GM21717 (cell line): Measurements from ENCODE around the gene KLRK1.
"Not testable (repeated sequence)": the region's sequence is repeated elsewhere in the genome, so short reads cannot be mapped to it uniquely, and the experiment has no call there.

Experiments
- ATAC-seq: cut with Tn5 transposase; IDR thresholded peaks from one replicate; pipeline ENCODE4 v1.9.1; 2021; ENCODE audit warnings: mild to moderate bottlenecking, moderate library complexity; ENCODE audit not compliant: unreplicated experiment

Gene KLRK1

DNA sequence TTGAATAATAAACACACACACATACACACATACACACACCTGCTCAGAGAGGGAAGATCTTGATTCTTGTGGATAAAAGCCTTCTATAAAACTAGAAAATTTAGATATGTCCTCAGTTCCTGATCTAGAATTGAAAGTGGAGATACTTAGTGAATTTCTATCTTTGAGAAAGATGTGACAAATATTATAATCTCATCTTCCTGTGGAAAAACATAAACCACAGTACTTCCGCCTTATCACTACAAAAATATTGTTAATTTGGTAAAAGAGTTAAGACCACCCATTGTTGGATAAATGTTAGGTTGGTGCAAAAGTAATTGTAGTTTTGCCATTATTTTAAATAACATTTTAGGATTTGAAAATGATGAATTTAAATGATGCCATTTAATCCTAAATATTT, at the start of gene KLRK1:
TSS of gene KLRK1 (minus strand) at position 138 of the 400 bp plus-strand sequence. CDS start 1,231 bp downstream, outside the sequence.
- ATAC-seq: no peak

DNA sequence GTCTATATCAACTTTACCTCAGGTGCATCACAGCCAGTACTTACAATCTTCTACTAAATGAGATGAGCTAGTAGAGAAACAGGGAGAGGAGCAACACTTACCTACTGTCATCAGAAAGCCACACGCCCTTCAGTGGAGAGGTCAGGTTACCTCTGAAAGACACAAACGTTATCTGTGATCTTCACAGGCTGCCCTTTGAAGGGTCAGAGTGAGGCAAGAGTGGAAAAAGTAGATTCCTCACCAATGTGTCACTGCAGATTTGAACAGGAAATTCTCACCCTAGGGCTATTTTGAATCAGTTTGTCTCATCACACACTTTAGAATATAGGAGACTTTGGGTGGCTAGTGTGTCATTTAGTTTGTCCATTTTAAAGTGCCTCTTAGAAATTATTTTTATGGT, 47.8 kb upstream of the KLRK1 start:
- ATAC-seq: not testable (repeated sequence)

DNA sequence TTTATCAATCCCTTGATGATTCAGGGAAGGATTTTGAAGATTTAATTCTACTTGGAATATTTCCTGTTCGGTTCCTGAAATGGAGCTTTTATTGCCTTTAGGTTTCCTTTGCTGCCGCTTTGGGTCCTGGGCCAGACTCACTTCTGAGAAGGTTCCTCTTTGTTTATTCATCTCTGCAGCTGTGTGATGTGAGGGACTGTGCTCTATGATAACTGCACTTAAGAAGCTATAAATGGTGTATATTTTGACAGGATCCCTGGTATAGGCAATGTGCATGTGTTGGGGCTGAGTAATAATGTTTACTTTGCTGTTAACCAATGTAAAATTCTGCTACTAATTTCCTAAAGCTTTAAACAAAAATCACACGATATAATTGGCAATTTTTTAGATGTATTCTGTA, 46.0 kb upstream of the KLRK1 start, which contains the start of gene KLRC2:
TSS of gene KLRC2 (minus strand) at position 195 of the 400 bp plus-strand sequence. CDS start at position 171, 24 bp downstream.
- not testable (repeated sequence) for ATAC-seq

DNA sequence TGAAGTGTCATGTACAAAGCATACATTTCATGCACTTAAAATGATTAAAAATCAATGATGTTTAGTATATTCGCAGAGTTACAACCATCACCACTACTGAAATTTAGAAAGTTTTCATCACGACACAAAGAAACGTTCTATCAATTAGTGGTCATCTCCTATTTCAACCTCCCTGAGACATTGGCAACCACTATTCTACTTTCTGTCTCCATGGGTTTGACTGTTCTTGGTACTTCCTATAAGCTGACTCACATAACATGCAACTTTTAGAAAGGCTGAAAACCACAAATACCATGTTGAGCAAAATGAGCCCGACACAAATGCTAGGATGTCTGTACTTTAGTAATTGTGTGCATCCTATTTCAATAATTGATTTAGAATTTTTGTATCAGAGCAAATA, 40.8 kb upstream of the KLRK1 start:
- not testable (repeated sequence) for ATAC-seq

DNA sequence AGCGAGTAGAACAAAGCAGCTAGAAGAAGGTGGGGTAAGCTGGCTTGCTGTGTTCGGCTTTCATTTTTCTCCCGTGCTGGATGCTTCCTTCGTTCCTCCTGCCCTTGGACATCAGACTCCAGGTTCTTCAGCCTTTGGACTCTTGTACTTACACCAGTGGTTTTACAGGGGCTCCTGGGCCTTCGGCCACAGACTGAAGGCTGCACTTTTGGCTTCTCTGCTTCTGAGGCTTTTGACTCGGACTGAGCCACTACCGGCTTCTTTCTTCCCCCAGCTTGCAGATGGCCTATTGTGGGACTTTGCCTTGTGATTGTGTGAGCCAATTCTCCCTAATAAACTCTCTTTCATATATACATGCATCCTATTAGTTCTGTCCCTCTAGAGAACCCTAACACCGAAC, 36.1 kb upstream of the KLRK1 start:
- ATAC-seq: not testable (repeated sequence)

DNA sequence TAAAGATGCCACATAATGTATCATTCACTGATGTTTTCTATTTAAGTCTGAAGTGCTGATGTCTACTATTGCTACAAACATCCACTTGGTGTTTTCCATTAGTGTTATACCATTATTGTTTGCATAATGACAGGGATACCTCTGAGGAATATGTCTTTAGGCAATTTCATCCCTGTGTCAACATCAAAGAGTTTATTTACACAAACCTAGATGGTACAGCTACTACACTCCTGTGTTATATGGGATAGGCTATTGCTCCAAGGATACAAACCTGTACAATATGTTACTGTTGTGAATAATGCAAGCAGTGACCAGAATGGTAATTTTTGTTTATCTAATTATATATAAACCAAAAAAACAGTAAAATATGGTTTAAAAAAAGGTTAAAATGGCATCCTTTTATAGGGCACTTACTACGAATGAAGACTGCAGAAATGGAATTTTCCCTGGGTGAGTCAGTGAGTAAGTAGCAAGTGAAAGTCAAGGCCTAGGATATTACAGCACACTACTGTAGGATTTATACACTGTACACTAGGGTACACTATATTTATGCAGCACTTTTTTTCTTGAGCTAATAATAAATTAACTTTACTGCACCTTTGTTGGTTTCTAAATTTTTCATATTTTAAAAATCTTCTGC, 34.5 kb upstream of the KLRK1 start:
- not testable (repeated sequence) for ATAC-seq

DNA sequence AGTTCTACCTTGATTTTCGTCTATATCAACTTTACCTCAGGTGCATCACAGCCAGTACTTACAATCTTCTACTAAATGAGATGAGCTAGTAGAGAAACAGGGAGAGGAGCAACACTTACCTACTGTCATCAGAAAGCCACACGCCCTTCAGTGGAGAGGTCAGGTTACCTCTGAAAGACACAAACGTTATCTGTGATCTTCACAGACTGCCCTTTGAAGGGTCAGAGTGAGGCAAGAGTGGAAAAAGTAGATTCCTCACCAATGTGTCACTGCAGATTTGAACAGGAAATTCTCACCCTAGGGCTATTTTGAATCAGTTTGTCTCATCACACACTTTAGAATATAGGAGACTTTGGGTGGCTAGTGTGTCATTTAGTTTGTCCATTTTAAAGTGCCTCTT, 32.3 kb upstream of the KLRK1 start:
- not testable (repeated sequence) for ATAC-seq

DNA sequence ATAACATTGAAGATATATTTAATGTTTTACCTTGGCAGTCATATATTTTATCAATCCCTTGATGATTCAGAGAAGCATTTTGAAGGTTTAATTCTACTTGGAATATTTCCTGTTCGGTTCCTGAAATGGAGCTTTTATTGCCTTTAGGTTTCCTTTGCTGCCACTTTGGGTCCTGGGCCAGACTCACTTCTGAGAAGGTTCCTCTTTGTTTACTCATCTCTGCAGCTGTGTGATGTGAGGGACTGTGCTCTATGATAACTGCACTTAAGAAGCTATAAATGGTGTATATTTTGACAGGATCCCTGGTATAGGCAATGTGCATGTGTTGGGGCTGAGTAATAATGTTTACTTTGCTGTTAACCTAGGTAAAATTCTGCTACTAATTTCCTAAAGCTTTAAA, 30.5 kb upstream of the KLRK1 start, which contains the start of gene KLRC3:
TSS of gene KLRC3 (minus strand) at position 262 of the 400 bp plus-strand sequence. CDS start at position 217, 45 bp downstream.
- ATAC-seq: not testable (repeated sequence)

DNA sequence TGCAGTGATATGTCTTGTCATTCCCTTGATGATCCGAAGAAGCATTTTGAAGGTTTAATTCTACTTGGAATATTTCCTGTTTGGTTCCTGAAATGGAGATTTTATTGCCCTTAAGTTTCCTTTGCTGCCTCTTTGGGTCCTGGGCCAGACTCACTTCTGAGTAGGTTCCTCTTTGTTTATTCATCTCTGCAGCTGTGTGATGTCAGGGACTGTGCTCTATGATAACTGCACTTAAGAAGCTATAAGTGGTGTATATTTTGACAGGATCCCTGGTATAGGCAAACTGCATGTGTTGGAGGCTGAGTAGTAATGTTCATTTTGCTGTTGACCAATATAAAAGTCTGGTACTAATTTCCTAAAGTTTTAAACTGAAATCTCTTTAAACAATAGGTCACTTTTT, 19.6 kb upstream of the KLRK1 start, which contains the start of gene KLRC4:
TSS of gene KLRC4 (minus strand) at position 366 of the 400 bp plus-strand sequence. CDS start at position 184, 182 bp downstream.
- ATAC-seq: no peak

DNA sequence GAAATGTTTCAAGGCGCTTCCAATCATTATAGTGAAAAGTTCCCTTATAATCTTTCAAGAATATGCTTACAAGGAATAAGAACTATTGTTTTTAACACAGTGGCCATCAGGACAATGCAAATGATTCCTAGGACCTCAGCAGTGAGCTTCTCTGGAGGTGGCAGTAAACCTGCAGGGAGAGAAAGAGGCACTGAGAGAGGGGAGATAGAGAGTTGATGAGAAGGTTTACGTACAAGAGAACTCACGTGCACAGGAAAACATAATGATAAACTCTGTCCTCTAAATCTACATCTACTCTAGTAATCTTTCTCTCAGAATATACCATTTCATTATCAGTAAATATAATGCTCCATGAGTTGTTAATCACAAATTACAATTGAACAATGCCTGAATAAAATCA, 19.0 kb upstream of the KLRK1 start:
- ATAC-seq: no peak

DNA sequence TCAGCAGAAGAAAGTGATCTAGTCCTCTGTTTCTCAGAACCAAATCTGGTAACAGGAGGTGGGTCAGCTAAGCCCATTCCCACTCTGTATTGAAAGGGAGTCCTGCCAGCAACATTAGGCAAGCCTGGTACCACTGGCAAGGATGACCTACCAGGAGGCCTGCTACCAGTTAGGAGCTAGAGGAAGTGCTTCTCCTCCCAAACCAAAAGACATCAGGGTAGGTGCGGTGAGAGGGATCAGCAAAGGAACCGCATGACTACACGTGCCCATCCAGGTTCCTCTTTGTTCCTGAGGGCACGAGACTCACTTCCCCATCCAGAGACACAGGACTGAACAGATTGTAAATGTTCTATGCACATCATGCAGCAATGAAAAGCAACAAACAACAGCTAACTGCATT, 16.9 kb upstream of the KLRK1 start:
- ATAC-seq: no peak

DNA sequence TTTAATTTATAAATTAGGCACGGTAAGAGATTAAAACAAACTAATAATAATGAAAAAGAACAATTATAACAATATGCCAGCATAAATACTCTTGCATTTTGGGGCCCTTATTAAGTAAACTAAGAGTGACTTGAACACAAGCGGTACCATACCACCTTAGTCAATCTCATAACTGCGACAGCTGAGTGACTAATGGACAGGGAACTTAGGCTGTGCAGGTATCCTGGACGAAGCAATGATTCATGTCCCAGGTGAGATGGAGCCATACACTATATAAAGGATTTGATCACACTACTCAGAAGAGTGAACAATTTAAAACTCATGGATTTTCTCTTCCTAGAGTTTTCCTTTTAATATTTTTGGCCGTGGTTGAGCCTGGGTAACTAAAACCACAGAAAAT, 15.5 kb upstream of the KLRK1 start:
- ATAC-seq: no peak

DNA sequence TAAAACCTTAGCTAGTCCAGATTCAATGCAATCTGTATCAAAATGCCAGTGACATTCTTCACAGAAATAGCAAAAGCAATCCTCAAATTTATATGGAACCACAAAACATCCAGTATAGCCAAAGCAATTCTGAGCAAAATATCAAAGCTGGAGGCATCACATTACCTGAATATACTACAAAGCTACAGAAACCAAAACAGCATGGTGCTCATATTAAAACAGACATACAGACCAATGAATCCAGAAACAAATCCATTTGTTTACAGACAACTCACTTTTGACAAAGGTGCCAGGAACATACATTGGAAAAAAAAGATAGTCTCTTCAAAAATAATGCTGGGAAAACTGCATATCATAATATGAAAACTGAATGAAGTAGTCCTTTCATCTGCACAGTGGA, 15.0 kb upstream of the KLRK1 start:
- ATAC-seq: no peak

DNA sequence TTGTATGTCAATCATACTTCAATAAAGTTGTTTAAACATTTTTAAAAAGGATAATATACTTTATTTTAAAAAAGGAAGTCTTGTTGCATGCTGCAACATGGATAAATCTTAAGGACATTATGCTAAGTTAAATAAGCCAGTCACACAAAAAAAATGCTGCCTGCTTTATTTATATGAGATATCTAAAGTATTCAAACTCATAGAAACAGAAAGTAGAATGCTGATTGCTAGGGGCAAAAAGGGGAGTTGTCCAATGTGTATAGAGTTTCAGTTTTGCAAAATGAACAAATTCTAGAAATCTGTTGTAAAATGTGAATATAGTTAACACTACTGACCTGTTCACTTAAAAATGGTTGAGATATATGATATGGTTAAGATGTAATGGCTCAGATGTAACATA, 11.0 kb upstream of the KLRK1 start:
- ATAC-seq: no peak

DNA sequence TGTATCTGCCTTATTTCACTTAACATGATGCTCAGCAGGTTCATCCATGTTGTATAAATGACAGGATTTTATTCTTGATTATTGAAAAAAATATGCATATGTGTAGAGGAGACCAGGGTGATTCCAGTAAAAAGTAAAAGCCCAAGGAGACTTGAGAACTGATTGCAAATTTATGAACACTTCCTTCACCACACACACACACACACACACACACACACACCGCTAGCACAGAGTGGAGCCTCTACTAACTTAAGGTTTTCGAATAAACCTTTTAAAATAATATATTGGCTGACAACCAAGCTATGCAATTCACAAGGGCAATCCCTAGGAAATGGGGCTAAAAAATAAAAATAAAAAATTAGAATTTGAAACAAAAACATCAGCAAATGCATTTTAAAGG, 8.3 kb upstream of the KLRK1 start:
- no peak for ATAC-seq

DNA sequence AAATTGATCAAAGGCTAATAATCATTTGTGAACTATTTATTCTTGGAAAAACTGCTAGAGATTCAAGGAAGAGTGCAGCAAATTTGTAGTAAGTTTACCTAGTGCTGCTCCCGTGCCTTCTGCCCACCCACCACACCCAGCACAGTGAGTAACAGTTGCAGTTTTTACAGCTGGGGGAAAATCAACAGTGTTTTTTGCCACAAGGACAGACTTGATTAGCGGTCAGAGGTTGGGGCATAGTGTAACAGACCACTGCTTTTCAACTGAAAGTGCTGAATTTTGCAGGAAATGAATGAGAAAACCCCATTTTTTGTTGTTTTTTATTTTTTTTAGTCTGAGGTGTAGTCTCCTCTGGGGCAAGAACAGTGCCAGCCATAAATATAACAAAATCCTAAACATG, 7.5 kb upstream of the KLRK1 start:
- no peak for ATAC-seq

DNA sequence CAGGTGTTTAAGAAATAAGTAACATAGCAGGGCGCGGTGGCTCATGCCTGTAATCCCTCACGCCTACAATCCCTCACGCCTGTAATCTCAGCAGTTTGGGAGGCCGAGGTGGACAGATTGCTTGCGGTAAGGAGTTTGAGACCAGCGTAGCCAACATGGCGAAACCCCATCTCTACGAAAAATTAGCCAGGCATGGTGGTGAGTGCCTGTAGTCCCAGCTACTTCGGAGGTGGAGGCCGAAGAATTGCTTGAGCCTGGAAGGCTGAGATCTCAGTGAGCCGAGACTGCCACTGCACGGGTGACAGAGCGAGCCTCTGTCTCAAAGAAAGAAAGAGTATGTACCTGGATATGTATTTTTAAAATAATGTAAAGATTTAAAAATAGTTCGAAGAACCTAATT, 6.3 kb upstream of the KLRK1 start:
- not testable (repeated sequence) for ATAC-seq

DNA sequence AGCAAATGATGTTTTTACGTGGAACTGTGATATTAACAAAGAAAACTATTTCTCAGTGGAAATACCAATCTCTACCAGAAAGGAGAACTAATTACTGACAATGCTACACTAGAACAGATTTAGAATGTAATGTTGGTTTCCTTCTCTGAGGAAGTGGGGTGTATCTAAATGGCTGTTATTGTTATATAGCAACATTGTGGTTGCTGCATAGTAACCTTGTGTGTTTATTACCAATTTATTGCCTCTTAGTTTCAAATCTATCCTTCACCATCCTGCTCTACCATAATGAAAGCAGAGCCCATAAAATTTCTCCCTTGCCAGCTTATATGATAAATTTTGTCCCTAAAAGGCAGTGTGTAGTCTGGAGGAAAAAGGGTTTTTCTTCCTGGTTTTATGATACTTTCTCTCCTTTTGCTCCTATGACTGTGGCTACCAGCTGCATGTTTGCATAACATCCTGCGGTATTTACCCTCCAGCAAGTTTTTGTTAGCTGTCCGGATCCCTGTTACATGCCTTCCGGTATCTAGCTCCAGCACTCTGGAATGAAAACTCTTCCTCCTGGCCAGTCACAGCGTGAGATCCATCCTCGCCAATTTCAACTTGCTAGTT, 5.7 kb upstream of the KLRK1 start:
- ATAC-seq: peak; percentile 81

DNA sequence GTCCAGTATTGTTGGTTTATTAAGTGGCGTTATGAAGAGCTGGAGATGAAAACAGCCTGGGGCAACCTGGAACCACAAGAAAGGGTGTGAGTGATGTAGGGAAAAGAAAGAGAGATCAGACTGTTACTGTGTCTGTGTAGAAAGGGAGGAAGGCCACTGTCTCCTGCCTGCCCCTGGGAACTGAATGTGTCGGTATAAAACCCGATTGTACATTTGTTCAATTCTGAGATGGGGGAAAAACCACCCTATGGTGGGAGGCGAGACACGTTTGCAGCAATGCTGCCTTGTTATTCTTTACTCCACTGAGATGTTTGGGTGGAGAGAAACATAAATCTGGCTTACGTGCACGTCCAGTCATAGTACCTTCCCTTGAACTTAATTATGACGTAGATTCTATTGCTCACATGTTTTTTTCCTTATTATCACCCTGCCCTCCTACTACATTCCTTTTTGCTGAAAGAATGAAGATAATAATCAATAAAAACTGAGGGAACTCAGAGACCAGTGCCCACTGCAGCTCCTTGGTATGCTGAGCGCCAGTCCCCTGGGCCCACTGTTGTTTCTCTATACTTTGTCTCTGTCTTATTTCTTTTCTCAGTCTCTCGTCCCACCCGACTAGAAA, 4.8 kb upstream of the KLRK1 start:
- ATAC-seq: not testable (repeated sequence)

DNA sequence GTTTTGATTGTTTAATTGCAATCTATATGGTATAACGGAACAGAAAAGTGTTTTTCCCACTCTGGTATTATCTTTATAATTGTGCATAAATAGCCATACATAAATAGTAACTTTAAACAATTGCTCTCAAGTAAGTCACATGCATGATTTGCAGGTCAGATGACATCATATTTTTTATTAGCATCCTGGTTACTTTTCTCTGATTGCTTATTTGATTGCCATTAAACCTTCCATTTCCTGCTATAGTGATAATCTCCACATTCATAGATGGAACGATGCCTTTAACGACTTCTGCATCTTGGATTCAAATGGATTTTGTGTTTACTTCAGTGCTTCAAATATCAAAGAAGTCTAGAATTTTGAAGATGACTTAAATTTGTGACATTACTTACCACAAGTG, 3.5 kb upstream of the KLRK1 start:
- ATAC-seq: no peak

DNA sequence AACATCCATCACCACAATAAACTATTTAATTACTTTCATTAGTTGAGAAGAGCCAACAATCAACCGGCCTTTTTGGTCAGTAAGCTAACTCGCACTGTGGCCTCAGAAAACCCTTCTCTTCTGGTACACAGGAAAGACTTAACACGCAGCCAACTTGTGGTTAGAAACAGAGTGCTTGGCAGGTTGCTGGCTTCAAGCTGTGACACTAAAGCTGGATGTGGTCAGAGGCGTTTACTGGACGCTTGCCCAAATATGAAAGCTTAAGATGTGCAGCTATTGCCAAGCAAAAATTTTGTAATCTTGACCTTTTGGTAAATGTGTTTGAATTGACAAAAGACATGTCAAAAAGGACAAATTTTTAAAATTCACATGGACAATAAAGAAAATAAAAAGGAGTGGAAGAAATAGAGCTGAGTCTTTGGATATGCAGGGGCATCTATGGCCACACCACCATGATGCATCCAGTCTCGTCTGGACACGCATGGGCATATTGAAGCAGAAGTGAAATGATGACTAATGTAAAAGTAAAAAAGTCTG, 2.6 kb upstream of the KLRK1 start:
- ATAC-seq: no peak

DNA sequence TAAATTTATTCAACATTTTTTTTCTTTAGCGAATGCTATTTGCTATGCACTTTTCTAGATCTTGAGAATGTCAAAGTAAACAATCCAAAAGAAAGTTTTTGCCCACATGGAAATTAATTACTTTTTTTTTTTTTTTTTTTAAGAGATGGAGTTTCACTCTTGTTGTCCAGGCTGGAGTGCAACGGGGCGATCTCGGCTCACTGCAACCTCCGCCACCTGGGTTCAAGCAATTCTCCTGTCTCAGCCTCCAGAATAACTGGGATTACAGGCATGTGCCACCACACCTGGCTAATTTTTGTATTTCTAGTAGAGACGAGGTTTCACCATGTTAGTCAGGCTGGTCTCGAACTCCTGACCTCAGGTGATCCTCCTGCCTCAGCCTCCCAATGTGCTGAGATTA, 1.1 kb upstream of the KLRK1 start:
- not testable (repeated sequence) for ATAC-seq
